HUES6 (cell line): ENCODE data around the gene GATA5.

Experiments used
- H3K27ac ChIP-seq: 2 replicates; pipeline ENCODE4 v1.7.0; 2013; ENCODE audit warnings: low read depth, mild to moderate bottlenecking, low read length, inconsistent platforms
- H3K27me3 ChIP-seq: 2 replicates; pipeline ENCODE4 v1.6.1; 2013; ENCODE audit warnings: low read length; ENCODE audit not compliant: control insufficient read depth, insufficient read depth
- H3K36me3 ChIP-seq: 2 replicates; pipeline ENCODE4 v1.6.1; 2013; ENCODE audit warnings: low read length; ENCODE audit not compliant: control insufficient read depth, insufficient read depth
- H3K4me1 ChIP-seq: 2 replicates; pipeline ENCODE4 v1.6.1; 2013; ENCODE audit warnings: low read length; ENCODE audit not compliant: control insufficient read depth, insufficient read depth
- H3K4me3 ChIP-seq: 2 replicates; pipeline ENCODE4 v1.5.1; 2013; ENCODE audit warnings: low read depth, low read length
- H3K9ac ChIP-seq: one replicate; pipeline ENCODE4 v1.6.1; 2013; ENCODE audit warnings: mild to moderate bottlenecking, low read length
- H3K9me3 ChIP-seq: 2 replicates; pipeline ENCODE4 v1.6.1; 2013; ENCODE audit warnings: low read depth, low read length; ENCODE audit not compliant: control insufficient read depth, insufficient read depth

GATA5 gene, protein sequence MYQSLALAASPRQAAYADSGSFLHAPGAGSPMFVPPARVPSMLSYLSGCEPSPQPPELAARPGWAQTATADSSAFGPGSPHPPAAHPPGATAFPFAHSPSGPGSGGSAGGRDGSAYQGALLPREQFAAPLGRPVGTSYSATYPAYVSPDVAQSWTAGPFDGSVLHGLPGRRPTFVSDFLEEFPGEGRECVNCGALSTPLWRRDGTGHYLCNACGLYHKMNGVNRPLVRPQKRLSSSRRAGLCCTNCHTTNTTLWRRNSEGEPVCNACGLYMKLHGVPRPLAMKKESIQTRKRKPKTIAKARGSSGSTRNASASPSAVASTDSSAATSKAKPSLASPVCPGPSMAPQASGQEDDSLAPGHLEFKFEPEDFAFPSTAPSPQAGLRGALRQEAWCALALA

DNA sequence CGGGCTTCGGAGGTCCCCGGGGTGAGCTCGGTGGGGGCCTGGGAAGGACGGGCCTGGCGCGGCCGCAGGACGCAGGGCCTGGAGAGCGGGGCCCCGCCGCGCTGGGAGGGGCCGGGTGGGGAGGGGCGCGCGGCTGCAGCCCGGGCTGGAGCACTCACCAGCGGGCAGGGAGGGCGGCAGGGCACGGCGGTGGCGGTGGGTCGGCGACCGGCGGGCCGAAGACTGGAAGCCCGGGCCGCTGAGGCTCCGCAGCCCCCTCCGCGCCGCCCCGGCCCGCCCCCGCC lies at the start of gene GATA5:
GATA5 (minus strand) TSS at position 224 of the 284 bp plus-strand sequence. CDS start 474 bp downstream, outside the sequence.
- Histone ChIP-seq H3K36me3 (no peaks in the 10 kb centered on the region), H3K4me3 (peak within 1 kb of the TSS; percentile 63), H3K27me3 (peaks cover 82% of the 10 kb centered on the region), H3K4me1 (peaks cover 14% of the 10 kb centered on the region), H3K9me3 (no peaks in the 10 kb centered on the region), H3K27ac (no peak within 1 kb of the TSS), H3K9ac (peak within 1 kb of the TSS; percentile 50)

GRCh38 chr20:62525014-62525413 lies 49.2 kb upstream of the GATA5 start:
- H3K9me3 ChIP-seq, result no peaks in the 10 kb centered on the region
- no peak overlapping the region for H3K9ac ChIP-seq
- H3K4me3 ChIP-seq, result no peak overlapping the region
- no peaks in the 10 kb centered on the region for H3K27me3 ChIP-seq
- peaks cover 14% of the 10 kb centered on the region for H3K4me1 ChIP-seq
- no peak overlapping the region for H3K27ac ChIP-seq
- no peaks in the 10 kb centered on the region for H3K36me3 ChIP-seq

- no peaks in the 10 kb centered on the region for H3K36me3 ChIP-seq
- no peak overlapping the region for H3K27ac ChIP-seq
Observed at GRCh38 chr20:62524505-62524911, 48.7 kb upstream of the GATA5 start.

DNA sequence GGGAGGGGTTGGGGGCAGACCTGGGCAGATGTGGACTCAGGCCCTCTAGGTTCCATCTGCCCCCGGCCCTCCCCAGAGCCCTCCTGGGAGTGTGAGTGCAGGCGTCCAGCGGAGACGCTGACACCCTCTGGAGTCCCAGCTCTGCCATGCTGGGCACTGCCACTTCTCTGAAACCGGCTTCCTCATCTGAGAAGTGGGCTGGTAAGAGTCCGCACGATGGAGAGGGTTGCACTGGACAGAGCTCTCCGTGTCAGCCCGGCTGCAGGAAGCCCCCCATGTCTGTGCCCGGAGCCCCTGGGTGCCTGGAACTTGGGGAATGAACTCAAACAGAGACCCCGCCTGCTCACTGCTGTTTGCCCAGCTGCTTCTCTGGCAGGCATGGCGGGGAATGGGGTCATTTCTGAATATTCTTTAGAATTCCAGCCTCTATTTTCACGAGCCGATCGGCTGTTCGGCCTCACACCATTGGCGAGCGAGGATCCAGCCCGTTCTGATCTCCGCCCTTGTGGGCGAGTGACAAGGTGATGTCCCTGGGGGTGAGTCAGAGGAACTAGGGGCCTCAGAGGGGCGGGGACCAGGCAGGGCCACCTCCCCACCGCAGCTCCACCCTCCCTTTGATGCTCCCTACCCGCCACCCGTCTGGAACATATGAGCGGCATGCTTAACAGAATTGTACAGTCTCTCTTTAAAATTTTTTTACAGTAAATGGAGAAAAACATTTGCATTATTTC lies 47.8 kb upstream of the GATA5 start:
- no peak overlapping the region for H3K9ac ChIP-seq
- peaks cover 14% of the 10 kb centered on the region for H3K4me1 ChIP-seq
- H3K36me3 ChIP-seq, result no peaks in the 10 kb centered on the region
- no peaks in the 10 kb centered on the region for H3K9me3 ChIP-seq
- no peaks in the 10 kb centered on the region for H3K27me3 ChIP-seq
- no peak overlapping the region for H3K27ac ChIP-seq
- no peak overlapping the region; the same call in 1 of the 2 replicates for H3K4me3 ChIP-seq

More at GRCh38 chr20:62524505-62524911, 48.7 kb upstream of the GATA5 start:
- Histone ChIP-seq H3K4me3 (no peak overlapping the region), H3K27me3 (no peaks in the 10 kb centered on the region), H3K9ac (no peak overlapping the region), H3K9me3 (no peaks in the 10 kb centered on the region), H3K4me1 (peaks cover 14% of the 10 kb centered on the region)

- Histone ChIP-seq H3K9me3 (no peaks in the 10 kb centered on the region), H3K36me3 (no peaks in the 10 kb centered on the region), H3K27me3 (no peaks in the 10 kb centered on the region), H3K4me1 (peaks cover 14% of the 10 kb centered on the region), H3K27ac (no peak overlapping the region), H3K9ac (no peak overlapping the region), H3K4me3 (no peak overlapping the region)
Observed at GRCh38 chr20:62522748-62523396, 47.1 kb upstream of the GATA5 start.

GRCh38 chr20:62519826-62520225 lies 44.0 kb upstream of the GATA5 start:
- Histone ChIP-seq H3K9ac (no peak overlapping the region), H3K9me3 (no peaks in the 10 kb centered on the region), H3K36me3 (no peaks in the 10 kb centered on the region), H3K4me3 (no peak overlapping the region), H3K4me1 (peaks cover 12% of the 10 kb centered on the region), H3K27me3 (no peaks in the 10 kb centered on the region), H3K27ac (no peak overlapping the region)

GRCh38 chr20:62518911-62519310 lies 43.1 kb upstream of the GATA5 start:
- no peak overlapping the region for H3K4me3 ChIP-seq
- H3K27me3 ChIP-seq, result no peaks in the 10 kb centered on the region
- no peaks in the 10 kb centered on the region for H3K36me3 ChIP-seq
- H3K4me1 ChIP-seq, result peaks cover 5% of the 10 kb centered on the region; the same call in 1 of the 2 replicates
- H3K9me3 ChIP-seq, result no peaks in the 10 kb centered on the region
- H3K9ac ChIP-seq, result no peak overlapping the region
- H3K27ac ChIP-seq, result no peak overlapping the region

- H3K27me3 ChIP-seq, result no peaks in the 10 kb centered on the region
- no peaks in the 10 kb centered on the region; the same call in 1 of the 2 replicates for H3K4me1 ChIP-seq
- no peak overlapping the region for H3K27ac ChIP-seq
- H3K4me3 ChIP-seq, result no peak overlapping the region
- H3K9me3 ChIP-seq, result no peaks in the 10 kb centered on the region
- H3K36me3 ChIP-seq, result no peaks in the 10 kb centered on the region
- no peak overlapping the region for H3K9ac ChIP-seq
Observed at GRCh38 chr20:62517901-62518610, 42.3 kb upstream of the GATA5 start.

GRCh38 chr20:62517168-62517567 lies 41.4 kb upstream of the GATA5 start:
- no peaks in the 10 kb centered on the region; the same call in 1 of the 2 replicates for H3K4me1 ChIP-seq
- no peak overlapping the region for H3K27ac ChIP-seq
- H3K9ac ChIP-seq, result no peak overlapping the region
- H3K36me3 ChIP-seq, result no peaks in the 10 kb centered on the region
- H3K27me3 ChIP-seq, result no peaks in the 10 kb centered on the region
- H3K9me3 ChIP-seq, result no peaks in the 10 kb centered on the region
- H3K4me3 ChIP-seq, result no peak overlapping the region

DNA sequence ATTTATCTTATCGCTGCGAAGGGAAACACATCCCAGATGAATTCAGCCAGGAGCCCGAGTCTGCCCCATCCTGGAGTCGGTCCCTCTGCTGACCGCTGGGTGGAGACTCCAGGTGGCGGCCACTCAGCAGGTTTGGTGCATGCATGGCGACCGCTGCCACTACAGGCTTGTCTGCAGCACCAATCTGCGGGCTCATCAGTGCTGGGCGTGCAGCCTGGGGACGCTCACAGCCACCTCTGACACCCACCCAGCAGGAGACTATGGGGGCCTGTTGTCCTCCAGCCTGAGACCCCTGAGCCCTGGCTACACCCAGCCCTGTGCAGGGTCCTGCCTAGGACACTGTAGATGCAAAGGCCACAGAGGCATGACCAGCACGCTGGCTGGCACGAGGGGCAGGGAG lies 40.5 kb upstream of the GATA5 start:
- Histone ChIP-seq H3K4me1 (no peaks in the 10 kb centered on the region; the same call in 1 of the 2 replicates), H3K27ac (no peak overlapping the region), H3K9me3 (no peaks in the 10 kb centered on the region), H3K27me3 (no peaks in the 10 kb centered on the region), H3K9ac (no peak overlapping the region), H3K4me3 (no peak overlapping the region), H3K36me3 (no peaks in the 10 kb centered on the region)
